ENCODE data around the gene ASF1B. TPM values are rescaled to one million over a fixed set of nuclear protein-coding genes. Genes with fewer than 3 reads are reported as not detected.
"Not testable (repeated sequence)": the region's sequence is repeated elsewhere in the genome, so short reads cannot be mapped to it uniquely, and the experiment has no call there.

The ASF1B gene
- 49.2 and 63.3 TPM in 2 replicates for total RNA-seq (2014; rRNA removed; shearing (Covaris generic); ENCODE audit: low replicate concordance)

DNA sequence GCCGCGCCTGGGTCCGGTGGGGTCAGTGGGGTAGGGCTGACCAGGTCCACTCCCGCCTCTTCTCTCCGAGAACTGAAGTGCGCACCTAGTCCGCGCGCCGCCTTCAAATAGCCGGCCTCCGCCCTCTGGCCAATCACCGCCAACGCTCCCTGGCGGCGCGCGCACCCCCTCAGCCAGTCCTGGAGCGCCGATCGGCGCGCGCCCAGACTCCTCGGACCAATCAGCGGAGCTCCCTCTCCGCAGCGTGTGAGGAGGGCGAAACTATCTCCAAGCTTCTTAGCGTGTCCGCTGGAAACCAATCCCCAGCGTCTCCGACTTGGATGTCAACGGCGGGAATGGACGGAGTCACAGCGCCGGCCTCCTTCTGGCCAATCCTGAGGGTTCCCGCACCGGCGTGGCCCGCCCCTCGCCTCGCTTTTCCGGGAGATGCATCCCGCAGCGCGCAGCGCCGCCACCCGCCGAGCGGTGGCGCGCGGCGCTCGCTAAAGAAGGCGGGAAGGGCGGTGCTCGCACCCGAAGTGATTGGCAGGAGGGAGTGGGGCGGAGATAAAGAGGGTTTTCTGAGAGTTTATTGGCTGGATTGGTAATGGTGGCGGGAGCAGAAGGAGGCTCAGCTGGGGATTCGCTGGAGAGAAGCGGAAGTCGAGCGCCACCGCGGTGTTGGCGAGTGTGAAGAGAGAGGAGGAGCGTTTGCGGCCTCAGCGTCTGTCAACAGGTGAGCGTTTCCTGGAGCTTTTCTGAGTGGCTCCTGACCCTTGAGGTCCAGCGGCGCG, at the start of gene ASF1B:
Gene ASF1B, minus strand, starts transcription at position 81 of the 773 bp plus-strand sequence. CDS start 133 bp downstream, outside the sequence.
- H3K4me3 ChIP-seq, result peak within 1 kb of the TSS; percentile 91
- no peaks in the 10 kb centered on the region for H3K9me3 ChIP-seq
- peaks cover 17% of the 10 kb centered on the region for H3K36me3 ChIP-seq
- DNase-seq, result peak; percentile 100
- no peaks in the 10 kb centered on the region for H3K27me3 ChIP-seq

DNA sequence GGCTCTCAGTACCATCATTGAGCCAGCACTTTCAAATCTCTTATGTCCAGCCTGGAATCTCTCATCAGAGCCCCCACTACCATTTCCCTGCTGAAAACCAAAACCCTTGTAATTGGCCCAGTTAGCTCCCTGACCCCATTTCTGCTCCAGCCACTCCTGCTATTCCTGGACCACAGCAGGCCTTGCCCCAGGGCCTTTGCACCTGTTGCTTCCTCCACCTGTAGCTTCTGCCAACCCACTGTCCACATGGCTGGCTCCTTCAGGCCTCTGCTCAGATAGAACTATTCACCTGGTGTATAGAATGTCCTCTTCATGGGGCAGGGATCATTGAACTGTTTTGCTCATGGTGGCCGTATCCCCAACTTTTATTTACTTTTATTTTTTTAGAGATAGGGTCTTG, 49.3 kb upstream of the ASF1B start:
- DNase-seq, H3K4me3 ChIP-seq, H3K9me3 ChIP-seq, H3K27me3 ChIP-seq, H3K36me3 ChIP-seq: not testable (repeated sequence)

- H3K36me3 ChIP-seq, result no peaks in the 10 kb centered on the region
- no peak for DNase-seq
Measured at GRCh38 chr19:14185158-14185557, 48.8 kb upstream of the ASF1B start.

GRCh38 chr19:14183741-14184350, 47.5 kb upstream of the ASF1B start:
- no peak for DNase-seq
- no peak overlapping the region for H3K4me3 ChIP-seq
- no peaks in the 10 kb centered on the region for H3K27me3 ChIP-seq
- H3K36me3 ChIP-seq, result no peaks in the 10 kb centered on the region
- H3K9me3 ChIP-seq, result no peaks in the 10 kb centered on the region

More at GRCh38 chr19:14185158-14185557, 48.8 kb upstream of the ASF1B start:
- Histone ChIP-seq H3K9me3 (no peaks in the 10 kb centered on the region), H3K4me3 (no peak overlapping the region), H3K27me3 (no peaks in the 10 kb centered on the region)

DNA sequence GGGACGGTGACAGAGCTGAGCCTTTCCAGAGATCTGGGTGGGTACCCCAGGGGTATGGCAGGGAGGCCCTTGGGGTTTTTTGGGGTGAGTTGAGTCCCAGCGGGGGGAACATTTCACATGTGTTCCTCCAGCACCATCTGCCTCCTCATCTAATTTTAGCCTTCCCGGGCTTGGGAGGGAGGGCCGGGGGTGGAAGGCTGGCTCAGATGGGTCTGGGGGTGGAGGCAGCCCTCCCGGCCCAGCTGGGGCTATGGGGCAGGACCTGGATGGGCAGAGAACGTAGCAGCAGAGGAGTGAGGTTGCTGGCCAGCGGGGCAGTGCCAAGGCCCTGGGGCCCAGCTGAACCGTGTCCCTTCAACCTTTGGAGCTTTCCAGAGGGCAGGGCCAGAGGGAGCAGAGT, 46.1 kb upstream of the ASF1B start:
- no peak overlapping the region for H3K4me3 ChIP-seq
- peaks cover 1% of the 10 kb centered on the region; the same call in 1 of the 2 replicates for H3K36me3 ChIP-seq
- no peaks in the 10 kb centered on the region for H3K27me3 ChIP-seq
- no peak for DNase-seq
- H3K9me3 ChIP-seq, result no peaks in the 10 kb centered on the region

- no peak overlapping the region for H3K4me3 ChIP-seq
- H3K27me3 ChIP-seq, result no peaks in the 10 kb centered on the region
- H3K36me3 ChIP-seq, result peaks cover 7% of the 10 kb centered on the region
- H3K9me3 ChIP-seq, result no peaks in the 10 kb centered on the region
- no peak for DNase-seq
Measured at GRCh38 chr19:14181906-14182305, 45.5 kb upstream of the ASF1B start.

- H3K9me3 ChIP-seq, H3K36me3 ChIP-seq, DNase-seq, H3K27me3 ChIP-seq, H3K4me3 ChIP-seq: not testable (repeated sequence)
Measured at GRCh38 chr19:14181199-14181598, 44.8 kb upstream of the ASF1B start.

GRCh38 chr19:14177496-14178074, 41.2 kb upstream of the ASF1B start:
- Histone ChIP-seq H3K36me3 (peaks cover 11% of the 10 kb centered on the region), H3K9me3 (no peaks in the 10 kb centered on the region), H3K4me3 (no peak overlapping the region), H3K27me3 (no peaks in the 10 kb centered on the region)
- DNase-seq, result no peak

DNA sequence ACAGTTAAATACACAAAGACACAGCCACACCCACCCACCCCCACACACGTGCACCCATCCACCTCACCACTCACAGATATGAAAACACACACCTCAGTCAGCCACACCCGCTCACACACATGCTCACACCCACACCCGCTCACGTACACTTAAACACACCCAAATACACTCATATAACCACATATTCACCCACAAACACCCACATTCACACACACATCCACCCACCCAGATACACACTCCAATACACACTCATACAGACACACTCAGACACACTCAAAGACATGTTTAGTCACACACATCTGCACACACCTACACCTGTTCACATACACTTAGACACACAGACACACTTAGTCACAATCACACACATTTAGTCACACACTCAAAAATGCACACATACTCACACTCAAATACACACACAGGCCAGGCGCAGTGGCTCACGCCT, 39.0 kb upstream of the ASF1B start:
- DNase-seq, result no peak
- peaks cover 15% of the 10 kb centered on the region for H3K36me3 ChIP-seq
- no peak overlapping the region for H3K4me3 ChIP-seq
- H3K9me3 ChIP-seq, result no peaks in the 10 kb centered on the region
- H3K27me3 ChIP-seq, result no peaks in the 10 kb centered on the region

DNA sequence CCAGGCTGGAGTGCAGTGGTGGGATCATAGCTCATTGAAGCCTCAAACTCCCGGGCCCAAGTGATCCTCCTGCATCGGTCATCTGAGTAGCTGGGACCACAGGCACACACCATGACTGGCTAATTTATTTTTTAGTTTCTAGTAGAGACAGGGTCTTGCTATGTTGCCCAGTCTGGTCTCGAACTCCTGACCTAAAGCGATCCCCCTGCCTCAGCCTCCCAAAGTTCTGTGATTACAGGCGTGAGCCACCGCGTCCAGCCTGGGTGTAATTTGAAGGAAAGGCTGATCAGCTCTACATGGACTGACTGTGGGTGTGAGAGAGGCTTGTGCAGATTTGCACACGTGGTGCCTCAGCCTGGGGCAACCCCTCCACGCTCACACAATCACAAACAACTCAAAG, 38.5 kb upstream of the ASF1B start:
- Histone ChIP-seq H3K27me3 (no peaks in the 10 kb centered on the region), H3K36me3 (peaks cover 19% of the 10 kb centered on the region), H3K4me3 (no peak overlapping the region), H3K9me3 (no peaks in the 10 kb centered on the region)
- DNase-seq, result no peak

DNA sequence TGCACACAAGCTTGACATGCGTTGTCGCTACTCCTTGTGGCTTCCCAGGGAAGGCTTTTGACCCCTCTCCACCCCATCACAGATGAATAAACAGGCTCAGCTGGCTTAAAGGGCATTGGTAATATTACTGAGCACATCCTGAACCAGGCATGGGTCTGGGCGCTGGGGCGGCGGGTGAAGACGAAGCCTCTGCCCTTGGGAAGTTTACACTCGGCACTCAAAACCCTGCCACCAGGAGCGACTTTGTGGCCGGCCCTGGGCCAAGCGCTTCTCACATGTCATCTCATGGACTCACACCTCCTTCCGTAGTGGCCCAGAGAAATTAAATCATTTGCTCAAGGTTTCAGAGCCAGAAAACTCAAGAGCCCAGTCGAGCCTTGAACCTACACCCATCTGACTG, 32.6 kb upstream of the ASF1B start:
- Histone ChIP-seq H3K4me3 (no peak overlapping the region), H3K9me3 (no peaks in the 10 kb centered on the region), H3K36me3 (peaks cover 8% of the 10 kb centered on the region; the same call in 1 of the 2 replicates), H3K27me3 (no peaks in the 10 kb centered on the region)
- no peak for DNase-seq

DNA sequence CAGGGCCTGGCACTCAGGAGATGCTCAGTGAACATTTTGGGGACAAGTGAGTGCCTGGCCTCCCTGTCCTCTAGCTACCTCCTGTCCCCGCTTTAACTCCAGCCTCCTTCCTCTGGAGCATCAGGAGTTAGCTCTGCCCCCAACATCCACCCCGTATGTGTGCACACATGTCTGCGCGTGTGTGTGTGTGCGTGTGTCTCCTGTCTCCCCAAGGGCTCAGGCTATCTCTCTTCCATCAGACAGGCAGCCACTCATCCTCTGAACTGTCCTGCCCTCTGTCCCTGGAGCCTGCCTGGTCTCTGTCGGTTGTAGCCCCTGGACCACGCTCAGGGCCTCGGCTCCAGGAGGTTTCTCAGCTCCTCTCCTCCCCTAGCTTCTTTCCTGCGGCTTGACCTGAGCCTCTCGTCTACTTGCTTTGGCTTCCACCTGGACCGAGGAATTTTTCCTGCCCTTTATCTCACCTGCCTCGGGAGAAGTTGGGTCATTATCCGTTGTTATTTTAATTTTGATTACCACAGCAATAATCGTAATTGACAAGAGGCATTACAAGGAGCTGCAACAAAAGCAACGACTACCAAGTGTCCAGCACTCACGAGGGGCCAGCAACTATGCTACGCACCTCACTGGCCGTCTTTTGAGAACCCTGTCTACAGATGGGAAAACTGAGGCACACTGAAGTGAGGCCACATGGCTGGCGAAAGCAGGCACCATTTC, 32.0 kb upstream of the ASF1B start:
- Histone ChIP-seq H3K27me3 (no peaks in the 10 kb centered on the region), H3K36me3 (peaks cover 8% of the 10 kb centered on the region; the same call in 1 of the 2 replicates), H3K4me3 (no peak overlapping the region), H3K9me3 (no peaks in the 10 kb centered on the region)
- no peak for DNase-seq

DNA sequence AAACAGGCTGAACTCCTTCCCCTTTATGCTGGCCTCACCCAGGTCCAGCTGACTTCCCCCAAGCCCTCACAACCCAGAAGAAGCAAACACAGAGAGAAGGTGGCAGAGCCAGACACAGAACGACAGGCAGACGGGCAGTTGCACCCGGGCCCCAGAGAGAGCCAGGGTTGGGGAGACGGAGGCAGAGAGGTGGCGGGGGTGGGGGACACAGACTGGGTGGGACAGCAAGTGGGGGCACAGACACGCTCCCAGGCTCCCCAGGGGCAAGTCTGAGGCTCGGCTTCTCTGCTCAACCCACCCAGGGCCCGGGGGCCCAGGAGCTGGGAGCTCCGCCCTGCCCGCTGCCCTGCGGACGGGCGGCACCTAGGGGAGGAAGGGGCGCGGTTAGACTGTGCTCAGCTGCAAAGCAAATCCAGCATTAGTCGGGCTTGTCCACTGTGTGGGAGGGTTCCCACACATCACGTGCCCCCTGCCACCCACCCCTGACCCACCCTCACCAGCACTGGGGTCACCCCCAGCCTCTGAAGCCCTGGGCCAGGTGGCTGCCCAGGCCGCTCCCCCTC, 31.3 kb upstream of the ASF1B start:
- no peaks in the 10 kb centered on the region for H3K27me3 ChIP-seq
- H3K4me3 ChIP-seq, result no peak overlapping the region
- no peak for DNase-seq
- peaks cover 8% of the 10 kb centered on the region; the same call in 1 of the 2 replicates for H3K36me3 ChIP-seq
- no peaks in the 10 kb centered on the region for H3K9me3 ChIP-seq

- no peak for DNase-seq
- H3K27me3 ChIP-seq, result no peaks in the 10 kb centered on the region
- no peaks in the 10 kb centered on the region for H3K9me3 ChIP-seq
- H3K36me3 ChIP-seq, result peaks cover 8% of the 10 kb centered on the region; the same call in 1 of the 2 replicates
- H3K4me3 ChIP-seq, result no peak overlapping the region
Measured at GRCh38 chr19:14166999-14167575, 30.7 kb upstream of the ASF1B start.

GRCh38 chr19:14165990-14166830, 29.8 kb upstream of the ASF1B start:
- no peak overlapping the region for H3K4me3 ChIP-seq
- H3K36me3 ChIP-seq, result peaks cover 8% of the 10 kb centered on the region; the same call in 1 of the 2 replicates
- H3K27me3 ChIP-seq, result no peaks in the 10 kb centered on the region
- no peaks in the 10 kb centered on the region for H3K9me3 ChIP-seq
- no peak for DNase-seq

Measured in MG63 (cell line).